ENCODE results near the gene CLSTN1. TPM values are rescaled to one million over a fixed set of nuclear protein-coding genes. Genes with fewer than 3 reads are reported as not detected.
A peak's percentile ranks its signal among the peaks of the same experiment; 100 is the strongest.

The CLSTN1 gene
- total RNA-seq, 1 experiment from 2014 or later: 119 TPM

- TF ChIP-seq IRF1 (CRISPR knock-in tag; IDR thresholded peaks at IDR 0.05) (no peak), CREB1 (CRISPR knock-in tag; IDR thresholded peaks at IDR 0.05) (no peak), ZBTB21 (CRISPR knock-in tag; IDR thresholded peaks at IDR 0.05; ENCODE audit: borderline replicate concordance) (no peak), MYBL2 (CRISPR knock-in tag; IDR thresholded peaks at IDR 0.05) (no peak), CBFB (CRISPR knock-in tag; IDR thresholded peaks at IDR 0.05; ENCODE audit: low read depth) (no peak), SMAD4 (CRISPR knock-in tag; IDR thresholded peaks at IDR 0.05) (no peak), EMX1 (CRISPR knock-in tag; IDR thresholded peaks at IDR 0.05) (no peak), FOXP1 (CRISPR knock-in tag; IDR thresholded peaks at IDR 0.05; ENCODE audit: borderline replicate concordance) (no peak)
Measured at GRCh38 chr1:9731051-9731537, 92.7 kb downstream of the CLSTN1 start (continued).

GRCh38 chr1:9730096-9730901, 93.5 kb downstream of the CLSTN1 start:
- ATAC-seq (no peak), DNase-seq (ENCODE audit: low spot score) (no peak)
- H3K36me3 Mint-ChIP-seq: peaks cover 61% of the 10 kb centered on the region
- H3K27ac Mint-ChIP-seq: peak overlapping the region; percentile 41
- H3K27me3 Mint-ChIP-seq (ENCODE audit: low read depth): no peaks in the 10 kb centered on the region
- H3K4me1 Mint-ChIP-seq: no peaks in the 10 kb centered on the region
- ChIA-PET POLR2A (no interaction called here), CTCF (interaction anchor here (5.6 kb wide), 1 partner anchor 9 kb away, joined by 28 read pairs; no protein-coding TSS in a partner anchor)
- H3K4me3 Mint-ChIP-seq: no peak overlapping the region
- H3K9me3 Mint-ChIP-seq: peaks cover 13% of the 10 kb centered on the region
- TF ChIP-seq KAT7 (CRISPR knock-in tag; IDR thresholded peaks at IDR 0.05; ENCODE audit: borderline replicate concordance) (no peak), NFYB (CRISPR knock-in tag; conservative IDR thresholded peaks at IDR 0.05; ENCODE audit: low read depth) (no peak), TEAD4 (CRISPR knock-in tag; IDR thresholded peaks at IDR 0.05) (no peak), IRF2 (CRISPR knock-in tag; IDR thresholded peaks at IDR 0.05; ENCODE audit: borderline replicate concordance, low read depth) (no peak), CREB1 (CRISPR knock-in tag; IDR thresholded peaks at IDR 0.05) (no peak)
- TF ChIP-seq, protein P1, sequence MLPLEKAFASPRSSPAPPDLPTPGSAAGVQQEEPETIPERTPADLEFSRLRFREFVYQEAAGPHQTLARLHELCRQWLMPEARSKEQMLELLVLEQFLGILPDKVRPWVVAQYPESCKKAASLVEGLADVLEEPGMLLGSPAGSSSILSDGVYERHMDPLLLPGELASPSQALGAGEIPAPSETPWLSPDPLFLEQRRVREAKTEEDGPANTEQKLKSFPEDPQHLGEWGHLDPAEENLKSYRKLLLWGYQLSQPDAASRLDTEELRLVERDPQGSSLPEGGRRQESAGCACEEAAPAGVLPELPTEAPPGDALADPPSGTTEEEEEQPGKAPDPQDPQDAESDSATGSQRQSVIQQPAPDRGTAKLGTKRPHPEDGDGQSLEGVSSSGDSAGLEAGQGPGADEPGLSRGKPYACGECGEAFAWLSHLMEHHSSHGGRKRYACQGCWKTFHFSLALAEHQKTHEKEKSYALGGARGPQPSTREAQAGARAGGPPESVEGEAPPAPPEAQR (CRISPR knock-in tag; IDR thresholded peaks at IDR 0.05): no peak

DNA sequence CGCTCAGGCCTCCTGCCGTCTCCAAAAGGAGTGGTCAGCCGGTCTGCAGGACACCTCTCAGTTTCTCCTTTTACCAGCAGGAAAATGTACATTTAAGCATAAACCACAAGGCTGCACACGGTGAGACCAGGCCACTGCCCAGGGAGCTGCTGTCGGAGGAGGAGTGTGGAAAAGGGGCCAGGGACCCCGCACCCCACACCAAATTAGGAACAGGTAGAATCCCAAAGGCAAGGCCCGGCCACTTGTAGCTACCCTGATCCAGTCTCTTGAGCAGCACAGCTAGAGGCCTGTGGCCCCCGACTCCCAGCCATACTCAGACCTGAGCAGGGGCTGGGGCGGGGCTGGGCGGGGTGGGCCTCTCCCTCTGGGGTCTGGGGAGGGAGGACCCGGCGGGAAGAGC, 94.2 kb downstream of the CLSTN1 start:
- no peak overlapping the region for H3K27ac Mint-ChIP-seq
- no peak for TF ChIP-seq ETV6 (CRISPR knock-in tag; IDR thresholded peaks at IDR 0.05)
- TF ChIP-seq, protein P2, sequence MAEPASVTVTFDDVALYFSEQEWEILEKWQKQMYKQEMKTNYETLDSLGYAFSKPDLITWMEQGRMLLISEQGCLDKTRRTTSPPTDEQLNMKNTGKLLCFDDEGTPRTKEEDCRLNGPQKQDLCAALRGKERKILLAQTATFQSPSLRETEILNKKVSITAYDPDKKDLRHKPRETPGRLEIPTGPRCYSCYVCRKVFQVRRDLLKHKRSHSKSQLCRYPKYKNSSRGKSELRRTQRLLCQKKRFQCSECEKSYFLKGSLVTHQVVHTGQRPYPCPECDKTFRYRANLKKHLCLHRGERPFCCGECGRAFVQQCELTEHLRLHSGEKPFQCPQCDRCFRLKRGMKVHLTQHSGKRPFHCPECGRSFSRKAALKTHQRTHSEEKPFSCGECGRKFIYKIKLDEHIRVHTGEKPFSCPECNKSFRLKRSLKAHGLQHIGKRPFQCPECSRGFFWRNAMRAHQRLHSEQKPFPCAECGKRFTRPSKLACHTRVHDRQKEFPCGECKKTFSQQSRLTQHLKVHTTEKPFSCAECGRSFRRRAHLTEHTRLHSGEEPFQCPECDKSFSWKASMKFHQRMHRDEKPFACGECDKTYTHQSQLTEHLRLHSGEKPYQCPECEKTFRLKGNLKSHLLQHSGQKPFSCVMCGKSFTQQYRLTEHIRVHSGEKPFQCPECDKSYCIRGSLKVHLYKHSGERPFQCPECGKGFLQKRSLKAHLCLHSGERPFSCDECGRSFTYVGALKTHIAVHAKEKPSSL (CRISPR knock-in tag; conservative IDR thresholded peaks at IDR 0.05): no peak
- TF ChIP-seq NFYB (CRISPR knock-in tag; conservative IDR thresholded peaks at IDR 0.05; ENCODE audit: low read depth): no peak
- no peak for TF ChIP-seq ZNF416 (CRISPR knock-in tag; IDR thresholded peaks at IDR 0.05)
- TF ChIP-seq, protein P3, sequence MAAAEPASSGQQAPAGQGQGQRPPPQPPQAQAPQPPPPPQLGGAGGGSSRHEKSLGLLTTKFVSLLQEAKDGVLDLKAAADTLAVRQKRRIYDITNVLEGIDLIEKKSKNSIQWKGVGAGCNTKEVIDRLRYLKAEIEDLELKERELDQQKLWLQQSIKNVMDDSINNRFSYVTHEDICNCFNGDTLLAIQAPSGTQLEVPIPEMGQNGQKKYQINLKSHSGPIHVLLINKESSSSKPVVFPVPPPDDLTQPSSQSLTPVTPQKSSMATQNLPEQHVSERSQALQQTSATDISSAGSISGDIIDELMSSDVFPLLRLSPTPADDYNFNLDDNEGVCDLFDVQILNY (CRISPR knock-in tag; IDR thresholded peaks at IDR 0.05): no peak
- peaks cover 56% of the 10 kb centered on the region for H3K36me3 Mint-ChIP-seq
- H3K4me1 Mint-ChIP-seq: 0 out of 2 replicates have a peak, but pooled peaks cover 2% of the 10 kb centered on the region
- ChIA-PET CTCF (interaction anchor here (5.6 kb wide), 1 partner anchor 8 kb away, joined by 28 read pairs; no protein-coding TSS in a partner anchor), POLR2A (no interaction called here)
- no peaks in the 10 kb centered on the region for H3K27me3 Mint-ChIP-seq (ENCODE audit: low read depth)
- no peak overlapping the region for H3K4me3 Mint-ChIP-seq
- no peak for DNase-seq (ENCODE audit: low spot score)
- peaks cover 13% of the 10 kb centered on the region for H3K9me3 Mint-ChIP-seq
- ATAC-seq: no peak
